Left cardiac atrium (tissue), 2 donors: ENCODE results near the gene C2orf80. TPM values are rescaled to one million over a fixed set of nuclear protein-coding genes. Genes with fewer than 3 reads are reported as not detected.

Experiments used
- total RNA-seq, 2 donors: library from RNA; stranded (reverse); fragmentation: NEBNext Ultra II Directional; extraction: Animal tissue kit (Norgen Biotek cat#: 25700); gene quantifications; one replicate each; pipeline ENCODE4 v1.2.1, GENCODE V29; 2021
- donor health status: DM: no; HTN: yes; CAD: no; lungs with severe emphysema.
- donor health status: DM: yes; HTN: yes; CAD: no.

Gene C2orf80
- total RNA-seq, 2 donors from 2014 or later = not detected

Other genes starting within 250 kb of the C2orf80 start
- 10 to 100 TPM in 1 of 2 donors, 1 to 10 TPM in 1; 8.2 to 10.7 TPM for gene PLEKHM3, start 164.5 kb downstream of the C2orf80 start, total RNA-seq
- not detected for gene CRYGD, start 65.5 kb downstream of the C2orf80 start, total RNA-seq
- not detected for gene CRYGC, start 60.2 kb downstream of the C2orf80 start, total RNA-seq
- not detected for gene CRYGB, start 43.9 kb downstream of the C2orf80 start, total RNA-seq
- not detected for gene CRYGA, start 26.4 kb downstream of the C2orf80 start, total RNA-seq
- 10 to 100 TPM; 36.5 to 79.9 TPM for gene IDH1, start 65.0 kb upstream of the C2orf80 start, total RNA-seq
- 10 to 100 TPM; 17.2 to 18.6 TPM for gene PIKFYVE, start 76.2 kb upstream of the C2orf80 start, total RNA-seq
- gene PTH2R, start 216.8 kb upstream of the C2orf80 start, total RNA-seq = not detected